Spleen (tissue), 11 donors: ENCODE results near the gene SULT1C4. TPM values are rescaled to one million over a fixed set of nuclear protein-coding genes. Genes with fewer than 3 reads are reported as not detected.

Source experiments
- DNase-seq: peaks from one replicate; pipeline ENCODE4 v3.0.0-alpha.2; 2020
- H3K27ac ChIP-seq, 8 donors: fragments of 200-600 bp; sonication (generic) in 7 of 8; 1 replicate in 4 of 8; 2 replicates in 4 of 8; pipeline versions ENCODE4 v1.5.0 to v1.8.0; 2016 to 2021; ENCODE audit warnings: inconsistent platforms in 4 of 8, mild to moderate bottlenecking in 4 of 8, moderate library complexity in 1 of 8
- H3K27me3 ChIP-seq, 7 donors: fragments of 200-600 bp; sonication (generic) in 6 of 7; replicated peaks in 1 of 7; 1 replicate in 4 of 7; 2 replicates in 3 of 7; pipeline versions ENCODE4 v1.5.0 to v1.8.0; 2016 to 2021; ENCODE audit warnings: inconsistent platforms in 3 of 7, mild to moderate bottlenecking in 1 of 7
- H3K36me3 ChIP-seq, 6 donors: fragments of 200-600 bp; sonication (generic) in 5 of 6; 1 replicate in 4 of 6; 2 replicates in 2 of 6; pipeline versions ENCODE4 v1.5.0 to v1.8.0; 2016 to 2021; ENCODE audit warnings: inconsistent platforms in 2 of 6
- H3K4me1 ChIP-seq, 6 donors: fragments of 200-600 bp; sonication (generic) in 5 of 6; 1 replicate in 3 of 6; 2 replicates in 3 of 6; pipeline versions ENCODE4 v1.5.0 to v1.8.0; 2016 to 2021; ENCODE audit warnings: inconsistent platforms in 3 of 6
- H3K4me3 ChIP-seq, 8 donors: fragments of 200-600 bp; sonication (generic) in 7 of 8; 1 replicate in 4 of 8; 2 replicates in 4 of 8; pipeline versions ENCODE4 v1.5.0 to v1.8.0; 2016 to 2021; ENCODE audit warnings: inconsistent platforms in 4 of 8, mild to moderate bottlenecking in 4 of 8, moderate library complexity in 2 of 8
- H3K9me3 ChIP-seq, 8 donors: fragments of 200-600 bp; sonication (generic) in 7 of 8; 1 replicate in 4 of 8; 2 replicates in 4 of 8; pipeline versions ENCODE4 v1.5.0 to v1.8.0; 2016 to 2021; ENCODE audit warnings: inconsistent platforms in 4 of 8
- CTCF ChIP-seq, 11 experiments: fragments of 200-600 bp in 7 of 11; fragments of 450-650 bp in 4 of 11; sonication (generic) in 4 of 11; IDR thresholded peaks in 8 of 11; conservative IDR thresholded peaks in 3 of 11; 1 replicate in 7 of 11; 2 replicates in 4 of 11; pipeline versions ENCODE4 v1.4.0 to v1.8.0; 2016 to 2021; ENCODE audit warnings: antibody characterized with exemption in 11 of 11, inconsistent platforms in 4 of 11, mild to moderate bottlenecking in 1 of 11
- POLR2A ChIP-seq, 3 donors: fragments of 450-650 bp; IDR thresholded peaks; one replicate each; pipeline ENCODE4 v1.5.1; 2017; ENCODE audit warnings: antibody characterized with exemption in 3 of 3, mild to moderate bottlenecking in 1 of 3
- POLR2AphosphoS5 ChIP-seq, 3 donors: sonication (generic); formaldehyde crosslinking; IDR thresholded peaks; one replicate each; pipeline ENCODE4 v1.5.1; 2017; ENCODE audit warnings: antibody characterized with exemption in 3 of 3
- WGBS, 5 donors: extraction: QIAGEN DNeasy Blood & Tissue Kit in 3 of 5; methylation state at CpG; one replicate each; pipeline versions ENCODE4 v1.1.5 to v1.1.7; 2013 to 2018; 5-methylcytosine and 5-hydroxymethylcytosine counted together
- intact Hi-C: fragments of 100-400 bp; cut with DNase I; formaldehyde crosslinking; loops from one replicate; pipeline ENCODE4 v1.15.0; 2023; ENCODE audit warnings: low total_unique reads
- polyA plus RNA-seq, 3 donors: library from polyadenylated mRNA; stranded (reverse); fragments of 200-250 nt; gene quantifications; one replicate each; pipeline ENCODE4 v1.2.1, GENCODE V29; 2013
- total RNA-seq, 7 donors: library from RNA; depleted of rRNA in 3 of 7; stranded (reverse); fragments of >200 nt in 3 of 7; fragmentation: NEBNext Ultra II Directional in 4 of 7; extraction: Animal tissue kit (Norgen Biotek cat#: 25700) in 4 of 7; gene quantifications; one replicate each; pipeline versions ENCODE4 v1.1.0 to v1.2.1, GENCODE V29; 2016 to 2021
- donor health status: healthy with polysubstance abuse.
- donor health status: DM: no; HTN: no; CAD: no; lungs with moderate emphysema.
- donor health status: DM: no; HTN: no; CAD: no.
- donor health status: Bipolar disorder and iron deficiency.
- donor health status: healthy.
- donor health status: DM: no; HTN: no; CAD: no.
- donor health status: DM: yes; HTN: yes; CAD: no.

The SULT1C4 gene
- total and polyA plus RNA-seq, 10 donors: 0.09 to 4.5 (median 0.56) TPM

DNA sequence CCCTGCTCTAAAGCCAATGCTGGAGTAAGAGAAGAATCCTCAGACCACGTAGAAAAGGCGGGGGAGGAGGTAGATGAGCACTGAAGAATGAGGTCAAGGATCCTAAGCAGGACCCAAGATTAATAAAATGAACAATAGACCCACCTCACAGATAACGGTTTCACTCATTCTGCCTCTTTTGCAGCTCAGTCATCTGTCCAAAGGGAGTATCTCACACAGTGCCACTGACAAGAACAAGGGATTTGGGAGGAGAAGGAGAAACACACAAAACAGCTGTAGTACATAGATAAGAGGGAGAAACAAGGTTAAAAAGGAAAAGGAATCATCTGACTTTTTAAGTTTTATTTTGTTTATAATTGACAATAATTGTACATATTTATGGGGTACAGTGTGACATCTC, 30.9 kb upstream of the SULT1C4 start:
- Histone ChIP-seq H3K4me1 (no peaks in the 10 kb centered on the region), H3K4me3 (no peak overlapping the region), H3K27me3 (peaks cover 0 to 40% (median 0%) of the 10 kb centered on the region in 7 donors), H3K9me3 (no peaks in the 10 kb centered on the region), H3K36me3 (no peaks in the 10 kb centered on the region), H3K27ac (no peak overlapping the region)
- intact Hi-C loops: no loop called here
- DNase-seq: no peak
- TF ChIP-seq POLR2AphosphoS5 (IDR thresholded peaks at IDR 0.05) (no peak), POLR2A (IDR thresholded peaks at IDR 0.05) (no peak)
- WGBS, 5 donors: 62 to 81% (median 74%) methylated on average over 3 of the region's 3 CpGs

DNA sequence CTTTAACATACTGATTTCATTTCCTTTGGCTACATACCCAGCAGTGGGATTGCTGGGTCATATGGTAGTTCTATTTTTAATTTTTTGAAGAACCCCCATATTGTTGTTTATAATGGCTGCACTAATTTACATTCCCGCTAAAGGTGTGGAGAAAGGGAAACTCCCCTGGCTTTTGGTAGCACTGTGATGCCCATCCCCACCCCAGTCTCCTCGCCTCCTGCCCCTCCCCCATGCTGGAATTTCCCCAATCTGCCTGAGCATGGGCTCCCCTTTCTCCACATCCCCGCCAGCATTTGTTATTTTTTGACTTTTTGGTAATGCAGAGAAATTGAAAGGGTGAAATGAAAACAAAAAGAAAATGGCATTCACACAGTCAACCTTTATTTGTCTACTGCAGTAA, 30.0 kb upstream of the SULT1C4 start:
- WGBS, 5 donors: 81 to 92% (median 83%) methylated on average over 3 of the region's 3 CpGs
- intact Hi-C loops: no loop called here
- TF ChIP-seq POLR2A (IDR thresholded peaks at IDR 0.05) (no peak), POLR2AphosphoS5 (IDR thresholded peaks at IDR 0.05) (no peak), CTCF (IDR thresholded peaks at IDR 0.05 in 8 of 11, conservative IDR thresholded peaks at IDR 0.05 in 3 of 11) (no peak)

GRCh38 chr2:108348816-108349570, 28.8 kb upstream of the SULT1C4 start:
- intact Hi-C loops: no loop called here
- TF ChIP-seq CTCF (IDR thresholded peaks at IDR 0.05 in 8 of 11, conservative IDR thresholded peaks at IDR 0.05 in 3 of 11): no peak
- no peak for TF ChIP-seq POLR2AphosphoS5 (IDR thresholded peaks at IDR 0.05)
- Histone ChIP-seq H3K27ac (no peak overlapping the region), H3K4me3 (no peak overlapping the region), H3K27me3 (peaks cover 0 to 40% (median 0%) of the 10 kb centered on the region in 7 donors), H3K36me3 (no peaks in the 10 kb centered on the region), H3K4me1 (no peaks in the 10 kb centered on the region), H3K9me3 (no peaks in the 10 kb centered on the region)
- DNase-seq: no peak
- WGBS, 5 donors: 79 to 82% (median 80%) methylated on average over 5 of the region's 5 CpGs

More for the DNA sequence above, 30.0 kb upstream of the SULT1C4 start:
- no peak for DNase-seq
- peaks cover 0 to 40% (median 0%) of the 10 kb centered on the region in 7 donors for H3K27me3 ChIP-seq
- no peaks in the 10 kb centered on the region for H3K36me3 ChIP-seq
- no peak overlapping the region for H3K4me3 ChIP-seq
- no peaks in the 10 kb centered on the region for H3K4me1 ChIP-seq
- no peak overlapping the region for H3K27ac ChIP-seq
- no peaks in the 10 kb centered on the region for H3K9me3 ChIP-seq

DNA sequence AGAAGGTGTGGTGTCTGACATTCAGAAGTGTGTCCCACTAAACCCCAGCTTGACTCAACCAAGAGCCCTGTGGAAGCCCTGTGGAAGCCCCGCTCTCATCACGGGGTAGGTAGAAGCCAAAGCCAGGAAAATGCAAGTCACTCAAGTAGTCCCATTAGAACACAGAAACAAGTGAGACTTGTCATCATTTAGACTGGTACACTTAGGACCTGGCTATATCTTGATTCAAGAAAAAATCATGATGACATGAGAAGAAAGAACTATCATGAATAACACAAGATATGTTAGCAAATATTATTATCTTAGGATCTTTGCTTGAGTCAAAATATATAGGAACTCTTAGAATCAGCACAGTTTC, 28.2 kb upstream of the SULT1C4 start:
- TF ChIP-seq POLR2AphosphoS5 (IDR thresholded peaks at IDR 0.05) (no peak), POLR2A (IDR thresholded peaks at IDR 0.05) (no peak), CTCF (IDR thresholded peaks at IDR 0.05 in 8 of 11, conservative IDR thresholded peaks at IDR 0.05 in 3 of 11) (no peak)
- 82 to 86% (median 85%) methylated on average over 2 of the region's 2 CpGs for WGBS, 5 donors
- Histone ChIP-seq H3K4me3 (no peak overlapping the region), H3K27ac (no peak overlapping the region), H3K9me3 (no peaks in the 10 kb centered on the region), H3K36me3 (no peaks in the 10 kb centered on the region), H3K4me1 (no peaks in the 10 kb centered on the region), H3K27me3 (peaks cover 0 to 41% (median 0%) of the 10 kb centered on the region in 7 donors)
- no peak for DNase-seq
- intact Hi-C loops: no loop called here
